ENCODE data around the gene PRSS56. TPM values are rescaled to one million over a fixed set of nuclear protein-coding genes. Genes with fewer than 3 reads are reported as not detected.

Gene PRSS56
- total RNA-seq, 1 donor: not detected

GRCh38 chr2:232573042-232573441 lies 52.9 kb downstream of the PRSS56 start:
- H3K9me3 ChIP-seq (ENCODE audit: low read depth, low read length): no peaks in the 10 kb centered on the region
- H3K27me3 ChIP-seq (ENCODE audit: insufficient read depth, low read length): no peaks in the 10 kb centered on the region
- no peaks in the 10 kb centered on the region for H3K4me1 ChIP-seq (ENCODE audit: insufficient read depth, low read length)
- no peak overlapping the region for H3K4me3 ChIP-seq (ENCODE audit: low read length)

DNA sequence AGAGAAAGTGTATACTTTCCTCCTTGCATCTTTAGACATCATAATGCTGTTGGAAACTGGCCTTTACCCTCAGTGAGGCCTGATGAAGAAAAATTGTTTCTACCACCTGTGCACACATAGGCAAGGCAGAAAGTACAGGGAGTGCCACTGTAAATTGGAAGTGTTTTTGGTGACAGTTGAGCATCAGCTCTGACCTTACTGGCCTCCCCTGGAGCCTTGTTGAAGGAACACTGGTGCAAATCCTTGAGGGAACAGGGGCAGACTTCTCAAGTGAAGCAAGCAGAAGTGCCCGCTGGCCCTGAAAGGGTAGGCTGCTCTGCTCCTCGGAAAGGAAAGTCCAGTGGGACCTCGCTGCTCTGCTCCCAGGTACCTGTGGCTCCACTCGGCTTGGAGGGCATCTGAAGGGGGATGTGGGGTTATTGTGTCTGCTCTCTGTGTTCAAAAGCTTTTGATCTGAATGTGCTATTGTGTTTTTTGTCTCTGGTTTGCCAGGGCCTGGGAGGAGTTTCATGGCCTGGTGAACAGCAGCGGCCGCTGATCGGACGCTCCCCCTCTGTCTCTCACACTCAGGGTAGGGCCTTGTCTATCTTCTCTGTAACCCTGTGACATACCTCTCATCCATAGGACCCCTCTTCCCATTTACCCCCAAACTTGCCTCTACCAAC lies 53.7 kb downstream of the PRSS56 start:
- Histone ChIP-seq H3K9me3 (ENCODE audit: low read depth, low read length) (no peaks in the 10 kb centered on the region), H3K4me3 (ENCODE audit: low read length) (no peak overlapping the region)

GRCh38 chr2:232574674-232575403 lies 54.7 kb downstream of the PRSS56 start:
- no peaks in the 10 kb centered on the region for H3K4me1 ChIP-seq (ENCODE audit: insufficient read depth, low read length)
- H3K4me3 ChIP-seq (ENCODE audit: low read length): no peak overlapping the region
- H3K9me3 ChIP-seq (ENCODE audit: low read depth, low read length): no peaks in the 10 kb centered on the region
- no peaks in the 10 kb centered on the region for H3K27me3 ChIP-seq (ENCODE audit: insufficient read depth, low read length)

More for the DNA sequence above, 53.7 kb downstream of the PRSS56 start:
- Histone ChIP-seq H3K4me1 (ENCODE audit: insufficient read depth, low read length) (no peaks in the 10 kb centered on the region), H3K27me3 (ENCODE audit: insufficient read depth, low read length) (no peaks in the 10 kb centered on the region)

Other genes starting within 250 kb of the PRSS56 start
- not detected for gene ALPP, start 141.6 kb upstream of the PRSS56 start, total RNA-seq
- gene ALPG, start 113.5 kb upstream of the PRSS56 start, total RNA-seq: not detected
- not detected for gene ALPI, start 64.2 kb upstream of the PRSS56 start, total RNA-seq
- gene ECEL1, start 32.6 kb upstream of the PRSS56 start, total RNA-seq: not detected
- gene CHRND, start 5.8 kb downstream of the PRSS56 start, total RNA-seq: not detected
- not detected for gene CHRNG, start 19.3 kb downstream of the PRSS56 start, total RNA-seq
- gene TIGD1, start 30.2 kb downstream of the PRSS56 start, total RNA-seq: 23.7 TPM
- gene EIF4E2, start 30.3 kb downstream of the PRSS56 start, total RNA-seq: 50.1 TPM
- gene EFHD1, start 113.2 kb downstream of the PRSS56 start, total RNA-seq: 0.42 TPM
- gene GIGYF2, start 176.9 kb downstream of the PRSS56 start, total RNA-seq: 59.7 TPM

Data from mononuclear cell (primary cell).